HCT116 (cell line): Measurements from ENCODE around the gene GNB1. TPM values are rescaled to one million over a fixed set of nuclear protein-coding genes. Genes with fewer than 3 reads are reported as not detected.
A peak's percentile ranks its signal among the peaks of the same experiment; 100 is the strongest.

Source experiments
- ATAC-seq: fragments of 200-7000 bp; cut with Tn5 transposase; 2 replicates; pipeline ENCODE4 v1.9.1; 2020; ENCODE audit warnings: mild to moderate bottlenecking, moderate library complexity
- BruUV-seq: library from RNA; stranded (reverse); fragments of 400-500 nt; replicated peaks from 2 replicates; lab custom pipeline; 2021; lab: Mats Ljungman, UMichigan
- CTCF ChIA-PET: fragments of 300-600 bp; sonication (Branson Sonifier 250); formaldehyde crosslinking; loops from one replicate; lab custom pipeline; 2021; ENCODE audit warnings: antibody characterized with exemption; lab: Charles Lee
- POLR2A ChIA-PET: fragments of 300-600, 350-600 bp; sonication (Branson Sonifier 250); formaldehyde crosslinking; loops from one replicate; lab custom pipeline; 2021; ENCODE audit warnings: antibody characterized with exemption; lab: Charles Lee
- RAD21 ChIA-PET, 2 experiments: fragments of 300-600 bp; sonication (Branson Sonifier 250); formaldehyde crosslinking; loops; one replicate each; lab custom pipeline; 2023; ENCODE audit warnings: low total read pairs in 2 of 2; ENCODE audit not compliant: uncharacterized antibody in 2 of 2, unreplicated experiment in 2 of 2, low non-redundant PET in 1 of 2; lab: Charles Lee
- DNase-seq: peaks from one replicate; pipeline ENCODE4 v3.0.0-alpha.2; 2010; ENCODE audit warnings: low read depth, low spot score
- H2AFZ ChIP-seq: fragments of 200-600 bp; shearing (Covaris generic), sonication (generic); 2 replicates; pipeline ENCODE4 v1.6.1; 2017; ENCODE audit warnings: low read depth, mixed run types, mixed read lengths, antibody characterized with exemption, low read length; ENCODE audit not compliant: poor library complexity, severe bottlenecking
- H3K27ac ChIP-seq: 2 replicates; pipeline ENCODE4 v1.5.1; 2012; ENCODE audit warnings: low read depth, low read length
- H3K27me3 ChIP-seq: fragments of 200-600 bp; sonication (generic); 2 replicates; pipeline ENCODE4 v1.6.1; 2016; ENCODE audit warnings: mixed run types, low read length, mixed read lengths; ENCODE audit not compliant: insufficient read depth
- H3K36me3 ChIP-seq, 2 experiments: fragments of 200-500 bp in 1 of 2; fragments of 200-600 bp in 1 of 2; sonication (Bioruptor generic) in 1 of 2; sonication (generic) in 1 of 2; 2 replicates each; pipeline versions ENCODE4 v1.5.1 to v1.6.1; 2014 to 2016; ENCODE audit warnings: low read length in 2 of 2, inconsistent platforms in 1 of 2, mixed read lengths in 1 of 2, mixed run types in 1 of 2; ENCODE audit not compliant: insufficient read depth in 2 of 2, control insufficient read depth in 1 of 2
- H3K4me1 ChIP-seq, 2 experiments: fragments of 200-600 bp in 1 of 2; sonication (generic) in 1 of 2; 2 replicates each; pipeline versions ENCODE4 v1.5.1 to v1.6.1; 2012 to 2017; ENCODE audit warnings: low read length in 2 of 2, inconsistent platforms in 1 of 2, mild to moderate bottlenecking in 1 of 2, mixed read lengths in 1 of 2, mixed run types in 1 of 2, moderate library complexity in 1 of 2; ENCODE audit not compliant: insufficient read depth in 2 of 2, control insufficient read depth in 1 of 2
- H3K4me2 ChIP-seq: fragments of 200-600 bp; sonication (generic); 2 replicates; pipeline ENCODE4 v1.6.1; 2017; ENCODE audit warnings: mixed run types, low read length, mixed read lengths
- H3K4me3 ChIP-seq, 2 experiments: fragments of 200-600 bp in 1 of 2; sonication (generic) in 1 of 2; replicated peaks in 1 of 2; 2 replicates each; pipeline ENCODE4 v1.5.1; 2011 to 2016; ENCODE audit warnings: low read length in 2 of 2, control low read depth in 1 of 2, low read depth in 1 of 2, mild to moderate bottlenecking in 1 of 2, mixed read lengths in 1 of 2, mixed run types in 1 of 2
- H3K79me2 ChIP-seq: fragments of 200-600 bp; sonication (generic); 2 replicates; pipeline ENCODE4 v1.6.1; 2017; ENCODE audit warnings: mild to moderate bottlenecking, mixed run types, low read length, moderate library complexity, mixed read lengths; ENCODE audit not compliant: insufficient read depth
- H3K9ac ChIP-seq: fragments of 200-600 bp; sonication (generic); 2 replicates; pipeline ENCODE4 v1.6.1; 2016; ENCODE audit warnings: low read length, mixed read lengths
- H3K9me2 ChIP-seq: fragments of 200-600 bp; sonication (generic), shearing (Covaris generic); 2 replicates; pipeline ENCODE4 v1.6.1; 2017; ENCODE audit warnings: mixed run types, mild to moderate bottlenecking, moderate library complexity; ENCODE audit not compliant: insufficient read depth
- H3K9me3 ChIP-seq, 2 experiments: fragments of 200-500 bp in 1 of 2; fragments of 200-600 bp in 1 of 2; sonication (Bioruptor generic) in 1 of 2; sonication (generic) in 1 of 2; 2 replicates each; pipeline ENCODE4 v1.6.1; 2014 to 2017; ENCODE audit warnings: low read length in 2 of 2, mixed read lengths in 2 of 2, inconsistent platforms in 1 of 2, low read depth in 1 of 2, mild to moderate bottlenecking in 1 of 2, mixed run types in 1 of 2, moderate library complexity in 1 of 2; ENCODE audit not compliant: control insufficient read depth in 1 of 2, insufficient read depth in 1 of 2
- H4K20me1 ChIP-seq: fragments of 200-600 bp; sonication (generic), shearing (Covaris generic); 2 replicates; pipeline ENCODE4 v1.6.1; 2017; ENCODE audit warnings: mixed run types, mild to moderate bottlenecking, moderate library complexity; ENCODE audit not compliant: insufficient read depth
- CEBPB ChIP-seq: IDR thresholded peaks from 2 replicates; pipeline ENCODE4 v1.6.1; 2012; ENCODE audit warnings: low read depth
- EZH2phosphoT487 ChIP-seq: fragments of 200-600 bp; IDR thresholded peaks from 2 replicates; pipeline ENCODE4 v1.6.1; 2018; ENCODE audit warnings: antibody characterized with exemption, borderline replicate concordance
- POLR2A ChIP-seq: IDR thresholded peaks from 2 replicates; pipeline ENCODE4 v1.7.0; 2011; ENCODE audit warnings: borderline replicate concordance; ENCODE audit not compliant: insufficient read depth, insufficient read length; ENCODE audit errors: extremely low read depth
- REST ChIP-seq: IDR thresholded peaks from 2 replicates; pipeline ENCODE4 v1.6.1; 2012; ENCODE audit warnings: low read depth
- YY1 ChIP-seq: IDR thresholded peaks from 2 replicates; pipeline ENCODE4 v1.6.1; 2011; ENCODE audit warnings: low read length, low read depth, moderate library complexity, mild to moderate bottlenecking; ENCODE audit not compliant: insufficient replicate concordance; ENCODE audit errors: extremely low read depth
- ZNF274 ChIP-seq: fragments of 200-500 bp; sonication (Bioruptor generic); IDR thresholded peaks from 2 replicates; pipeline ENCODE4 v1.6.1; 2014; ENCODE audit warnings: mild to moderate bottlenecking, low read depth, low read length, inconsistent platforms
- intact Hi-C: fragments of 100-400 bp; cut with micrococcal nuclease; formaldehyde crosslinking; loops from 2 replicates; pipeline ENCODE4 v1.10.0; 2022
- total RNA-seq: library from RNA; stranded (reverse); gene quantifications from one replicate; pipeline ENCODE4 v1.2.1, GENCODE V29; 2021; ENCODE audit not compliant: unreplicated experiment

Gene GNB1
- total RNA-seq, 1 experiment from 2014 or later, result 371 TPM

DNA sequence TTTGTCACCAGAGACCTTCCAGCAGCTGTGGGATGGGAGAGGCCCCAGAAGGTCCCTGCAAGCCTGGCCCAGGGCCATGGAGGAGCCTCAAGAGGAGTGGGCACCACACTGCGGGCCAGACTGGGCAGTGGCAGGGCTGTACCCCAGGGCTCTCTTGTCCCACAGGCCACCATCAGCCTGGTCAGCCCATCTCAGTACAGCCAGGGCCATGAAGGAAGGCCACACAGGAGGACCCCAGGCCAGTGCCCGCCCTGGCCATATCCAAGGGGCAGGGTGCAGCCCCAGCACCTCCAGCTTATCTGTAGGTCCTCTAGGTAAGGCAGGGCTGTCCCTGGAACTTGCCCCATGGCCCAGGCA is 3.1 kb upstream of the GNB1 start:
- CTCF ChIA-PET, result no interaction called here
- peaks cover 13% of the 10 kb centered on the region for H3K79me2 ChIP-seq
- POLR2A ChIA-PET, result interaction anchor here (1.1 kb wide), 1 partner anchor 12 kb away, joined by 3 read pairs; no protein-coding TSS in a partner anchor
- RAD21 ChIA-PET, result no interaction called here
- H3K9ac ChIP-seq, result no peak overlapping the region; the same call in 1 of the 2 replicates
- DNase-seq (no peak), ATAC-seq (no peak)
- H3K4me2 ChIP-seq, result peak overlapping the region; percentile 37
- H3K9me2 ChIP-seq, result no peaks in the 10 kb centered on the region
- BruUV-seq, result no TSS peak
- intact Hi-C loops, result no loop called here
- no peak overlapping the region for H3K4me3 ChIP-seq
- TF ChIP-seq CEBPB (no peak), ZNF274 (no peak), EZH2phosphoT487 (no peak), REST (no peak), YY1 (no peak), POLR2A (no peak)
- TF ChIP-seq, all 23 proteins: peak for 0
- Histone ChIP-seq H3K36me3 (no peaks in the 10 kb centered on the region), H3K27me3 (no peaks in the 10 kb centered on the region), H4K20me1 (peaks cover 4% of the 10 kb centered on the region; the same call in 1 of the 2 replicates), H2AFZ (no peak overlapping the region), H3K9me3 (no peaks in the 10 kb centered on the region), H3K4me1 (peaks cover 34 to 55% of the 10 kb centered on the region in 2 experiments), H3K27ac (peak overlapping the region; percentile 6; the same call in 1 of the 2 replicates)
